Effector CD4-positive, alpha-beta T cell (primary cell): ENCODE results near the gene IZUMO4.
"Not testable (repeated sequence)": the region's sequence is repeated elsewhere in the genome, so short reads cannot be mapped to it uniquely, and the experiment has no call there.

Source experiments
- DNase-seq: peaks from one replicate; pipeline ENCODE4 v3.0.0-alpha.2; 2020

IZUMO4 gene

GRCh38 chr19:2129022-2129421 is 32.3 kb downstream of the IZUMO4 start:
- DNase-seq = no peak

DNA sequence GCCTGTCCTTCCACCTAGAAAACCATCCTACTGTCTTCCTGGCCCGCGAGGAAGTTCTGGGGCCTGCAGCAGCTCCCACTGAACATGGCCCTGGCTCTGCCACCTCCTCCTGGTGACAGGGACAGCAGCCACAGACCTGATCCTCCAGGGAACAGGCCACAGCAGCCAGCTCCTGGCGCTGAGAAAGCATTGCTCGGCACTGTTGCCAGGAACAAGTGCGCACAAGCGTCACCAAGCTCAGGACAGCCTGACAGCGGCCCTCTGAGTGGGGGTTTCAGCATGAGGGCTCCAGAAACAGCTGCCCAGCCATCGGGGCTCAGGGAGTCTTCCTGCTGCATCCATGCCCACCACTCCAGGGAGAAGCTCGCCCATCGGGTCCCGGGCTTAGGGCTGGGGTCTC is 32.8 kb downstream of the IZUMO4 start:
- no peak for DNase-seq

- no peak for DNase-seq
These were observed 33.4 kb downstream of the IZUMO4 start for GRCh38 chr19:2129892-2130770.

DNA sequence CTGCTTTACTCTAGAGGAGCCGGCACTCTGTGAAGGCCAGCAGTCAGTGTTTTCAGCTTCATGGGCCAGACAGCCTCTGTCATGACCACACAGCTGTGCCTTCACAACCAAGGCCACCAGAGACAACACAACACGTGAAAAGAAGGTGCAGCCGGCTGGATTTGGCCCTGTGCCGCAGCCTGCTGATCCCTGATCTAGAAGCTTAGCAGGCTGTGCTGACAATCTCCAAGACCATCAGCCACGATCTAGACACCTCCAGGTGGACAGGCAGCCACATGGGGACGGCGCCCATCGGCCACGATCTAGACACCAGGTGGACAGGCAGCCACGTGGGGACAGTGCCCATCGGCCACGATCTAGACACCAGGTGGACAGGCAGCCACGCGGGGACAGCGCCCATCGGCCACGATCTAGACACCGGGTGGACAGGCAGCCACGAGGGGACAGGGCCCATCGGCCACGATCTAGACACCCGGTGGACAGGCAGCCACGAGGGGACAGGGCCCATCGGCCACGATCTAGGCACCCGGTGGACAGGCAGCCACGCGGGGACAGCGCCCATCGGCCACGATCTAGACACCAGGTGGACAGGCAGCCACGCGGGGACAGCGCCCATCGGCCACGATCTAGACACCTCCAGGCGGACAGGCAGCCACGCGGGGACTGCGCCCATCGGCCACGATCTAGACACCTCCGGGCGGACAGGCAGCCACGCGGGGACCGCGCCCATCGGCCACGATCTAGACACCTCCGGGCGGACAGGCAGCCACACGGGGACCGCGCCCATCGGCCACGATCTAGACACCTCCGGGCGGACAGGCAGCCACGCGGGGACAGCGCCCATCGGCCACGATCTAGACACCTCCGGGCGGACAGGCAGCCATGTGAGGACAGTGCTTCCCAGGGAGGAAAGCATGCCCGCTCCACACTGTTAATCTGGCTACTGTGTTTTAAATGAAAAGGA is 34.6 kb downstream of the IZUMO4 start:
- DNase-seq = not testable (repeated sequence)

DNA sequence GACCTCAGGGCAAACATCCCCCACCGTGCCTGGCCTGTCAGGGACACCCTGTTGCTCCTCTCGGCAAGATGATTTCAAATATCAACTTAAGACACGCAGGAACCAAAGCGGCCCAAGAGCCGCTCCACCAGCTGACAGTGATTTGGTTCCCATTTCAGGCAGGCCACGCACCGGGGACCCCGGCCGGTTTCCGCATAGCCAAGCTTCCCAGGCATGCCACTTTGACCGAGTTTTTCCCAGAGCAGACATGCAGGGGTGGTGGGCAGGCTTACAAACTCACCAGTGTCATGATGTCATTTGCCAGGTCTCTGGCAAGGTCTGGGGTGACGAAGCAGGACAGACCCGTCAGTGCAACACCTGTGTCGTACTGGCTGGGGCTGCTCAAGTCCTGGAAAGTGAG is 35.5 kb downstream of the IZUMO4 start:
- DNase-seq = no peak

DNA sequence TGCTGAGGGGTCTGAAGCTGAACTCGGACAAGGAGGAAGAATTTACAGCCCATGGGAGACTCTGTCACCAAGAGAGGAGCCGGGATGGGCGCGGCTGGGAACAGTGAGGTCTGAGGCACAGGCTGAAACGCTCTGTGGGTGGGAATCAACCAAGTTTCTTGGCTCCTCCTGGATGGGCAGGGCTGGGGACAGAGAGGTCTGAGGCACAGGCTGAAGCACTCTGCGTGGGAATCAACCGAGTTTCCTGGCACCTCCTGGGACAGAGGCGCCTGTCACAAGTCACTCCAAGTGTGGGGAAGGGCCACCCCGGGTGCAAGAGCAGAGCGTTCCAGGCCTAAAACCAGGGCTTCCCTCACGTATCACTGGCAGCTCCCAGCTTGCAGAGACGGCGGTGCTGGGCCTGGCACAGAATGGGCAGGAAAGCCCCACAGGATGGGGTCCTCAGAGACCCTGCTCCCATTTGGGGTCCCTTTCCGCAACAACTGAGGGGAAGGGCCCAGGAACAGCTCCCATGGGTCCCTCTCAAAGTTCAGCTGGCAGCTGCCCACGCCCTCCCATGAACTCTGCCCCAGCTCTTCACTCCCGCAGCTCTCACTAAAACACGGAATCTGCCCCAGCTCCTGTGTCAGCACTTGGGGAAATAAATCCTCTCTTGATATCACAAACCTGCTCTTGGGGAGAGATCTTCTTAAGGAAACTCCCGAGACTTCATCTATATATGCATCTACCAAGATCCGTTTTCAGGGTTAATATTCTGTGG is 36.2 kb downstream of the IZUMO4 start:
- no peak for DNase-seq

DNA sequence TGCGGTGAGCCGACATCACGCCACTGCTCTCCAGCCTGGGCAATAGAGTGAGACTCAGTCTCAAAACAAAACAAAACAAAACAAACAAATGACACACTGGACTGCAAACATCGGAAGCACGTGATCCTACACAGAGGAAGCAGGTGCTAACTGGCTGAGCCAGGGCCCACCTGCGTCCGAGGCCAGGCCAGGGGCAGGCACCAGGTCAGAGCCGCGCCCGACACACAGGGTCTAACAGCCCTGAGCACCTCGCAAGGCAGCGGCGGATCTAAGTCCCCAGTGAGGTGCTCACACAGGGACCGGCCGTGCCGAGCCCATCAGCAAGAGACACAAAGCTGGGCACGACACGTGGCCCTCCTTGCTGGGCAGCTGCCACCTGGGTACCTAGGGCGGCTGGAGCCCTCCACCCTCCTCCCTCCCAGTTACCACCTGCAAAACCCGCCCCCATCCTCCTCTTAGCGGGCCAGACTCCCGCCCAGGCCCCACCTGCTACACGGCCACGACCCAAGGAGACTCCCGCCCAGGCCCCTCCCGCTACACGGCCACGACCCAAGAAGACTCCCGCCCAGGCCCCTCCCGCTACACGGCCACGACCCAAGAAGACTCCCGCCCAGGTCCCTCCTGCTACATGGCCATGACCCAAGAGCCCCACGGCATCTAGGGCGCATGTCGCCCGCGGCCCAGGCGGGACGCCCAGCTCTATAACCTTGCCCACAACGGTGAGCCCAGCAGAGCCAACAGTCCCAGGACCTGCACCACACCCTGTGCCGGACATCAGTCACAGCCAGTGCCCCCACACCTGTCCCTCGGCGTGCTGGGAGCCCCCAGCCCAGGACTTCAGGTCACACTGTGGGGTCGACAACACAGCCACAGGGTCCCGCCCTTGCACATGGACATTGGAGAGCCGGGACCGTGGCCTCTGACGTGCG is 39.0 kb downstream of the IZUMO4 start:
- DNase-seq = no peak

DNA sequence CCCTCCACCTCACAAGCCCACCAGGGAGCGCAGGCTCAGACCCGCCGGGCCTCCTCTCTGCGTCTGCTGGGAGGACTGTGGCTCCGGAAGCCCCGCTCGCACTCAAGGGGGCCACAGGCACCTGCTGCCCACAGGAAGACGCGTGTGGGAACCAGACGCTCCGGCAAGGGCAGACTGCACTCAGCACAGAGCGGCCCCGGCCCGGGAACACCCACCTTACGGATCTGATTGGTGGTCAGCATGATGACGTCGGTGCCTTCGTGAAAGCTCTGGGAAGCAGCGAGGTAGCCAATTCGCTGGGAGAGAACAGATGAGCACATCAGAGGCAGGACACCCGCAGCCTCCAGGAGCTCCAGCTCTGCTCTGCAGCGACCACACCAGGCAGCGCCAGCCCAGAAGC is 40.1 kb downstream of the IZUMO4 start:
- no peak for DNase-seq

DNA sequence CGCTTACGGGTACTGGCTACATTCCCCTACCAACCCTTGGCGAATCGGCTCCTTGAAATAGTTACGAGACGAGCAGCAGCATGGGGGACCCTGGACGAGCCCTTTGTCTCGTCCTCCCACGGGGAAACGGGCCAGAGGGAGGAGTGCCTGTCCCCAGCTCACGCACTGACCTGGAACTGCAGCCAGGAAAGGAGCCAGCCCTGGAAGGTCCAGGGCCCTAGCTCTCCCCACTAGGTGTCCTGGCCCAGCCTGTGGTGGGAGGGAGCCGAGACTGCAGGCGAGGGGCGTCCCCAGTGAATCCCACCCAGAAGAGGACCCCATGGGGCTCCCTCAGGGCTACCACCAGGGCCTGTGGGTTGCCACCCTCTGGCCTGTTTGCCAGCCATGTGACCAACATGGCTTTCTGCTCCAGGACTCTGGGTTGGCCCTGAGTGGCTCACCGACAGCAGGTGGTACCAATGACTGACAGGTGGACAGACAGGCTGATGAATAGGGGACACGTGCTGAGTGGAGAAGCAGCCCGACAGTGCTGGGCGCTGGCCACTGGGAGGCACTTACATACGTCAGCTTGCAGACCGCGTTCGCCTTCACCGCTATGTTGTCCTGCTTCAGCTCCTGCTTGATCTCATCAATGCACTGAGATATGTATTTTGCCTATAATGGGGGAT is 41.5 kb downstream of the IZUMO4 start:
- DNase-seq = no peak

- DNase-seq = no peak
These were observed 42.8 kb downstream of the IZUMO4 start for GRCh38 chr19:2139385-2140137.

DNA sequence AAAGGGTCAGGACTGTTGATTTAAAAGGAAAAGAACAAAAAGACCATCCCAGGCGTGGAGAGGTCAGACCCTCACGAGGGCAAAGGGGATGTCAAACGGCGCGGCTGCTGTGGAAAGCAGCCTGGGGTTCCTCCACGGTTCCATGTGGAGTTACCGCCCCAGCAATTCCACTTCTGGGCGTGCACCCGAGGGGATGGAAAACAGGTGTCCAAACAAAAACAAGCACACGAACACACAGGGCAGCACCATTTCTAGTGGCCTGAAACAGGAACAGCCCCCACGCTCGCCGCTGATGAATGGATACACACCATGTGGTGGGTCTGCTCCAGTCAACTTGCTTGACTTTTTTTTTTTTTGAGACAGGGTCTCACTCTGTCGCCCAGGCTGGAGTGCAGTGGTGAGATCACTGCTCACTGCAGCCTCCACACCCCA is 43.4 kb downstream of the IZUMO4 start:
- DNase-seq = no peak

DNA sequence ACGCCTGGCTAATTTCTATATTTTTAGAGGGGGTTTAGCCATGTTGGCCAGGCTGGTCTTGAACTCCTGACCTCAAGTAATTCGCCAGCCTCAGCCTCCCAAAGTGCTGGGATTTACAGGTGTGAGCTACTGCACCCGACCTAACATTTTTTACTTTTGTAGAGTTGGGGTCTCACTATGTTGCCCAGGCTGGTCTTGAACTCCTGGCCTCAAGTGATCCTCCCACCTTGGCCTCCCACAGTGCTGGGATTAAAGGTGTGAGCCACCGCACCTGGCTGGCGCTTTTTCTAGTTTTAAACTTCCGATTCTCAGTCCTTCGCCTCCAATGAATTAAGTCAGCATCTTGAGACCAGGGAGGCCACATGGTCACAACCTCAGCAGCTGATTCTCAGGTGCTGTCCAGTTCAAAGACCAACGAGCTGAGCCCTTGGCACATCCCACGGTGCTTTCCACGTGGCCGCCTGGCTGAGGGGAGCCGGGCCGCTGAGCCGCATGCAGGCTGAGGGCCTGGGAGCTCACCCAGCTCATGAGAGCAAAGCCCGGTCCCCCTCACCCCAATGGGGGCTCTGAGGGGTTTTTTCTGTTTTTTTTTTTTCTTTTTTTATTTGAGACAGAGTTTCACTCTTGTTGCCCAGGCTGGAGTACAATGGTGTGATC is 45.6 kb downstream of the IZUMO4 start:
- no peak for DNase-seq

- DNase-seq = no peak
These were observed 47.5 kb downstream of the IZUMO4 start for GRCh38 chr19:2144190-2144589.

DNA sequence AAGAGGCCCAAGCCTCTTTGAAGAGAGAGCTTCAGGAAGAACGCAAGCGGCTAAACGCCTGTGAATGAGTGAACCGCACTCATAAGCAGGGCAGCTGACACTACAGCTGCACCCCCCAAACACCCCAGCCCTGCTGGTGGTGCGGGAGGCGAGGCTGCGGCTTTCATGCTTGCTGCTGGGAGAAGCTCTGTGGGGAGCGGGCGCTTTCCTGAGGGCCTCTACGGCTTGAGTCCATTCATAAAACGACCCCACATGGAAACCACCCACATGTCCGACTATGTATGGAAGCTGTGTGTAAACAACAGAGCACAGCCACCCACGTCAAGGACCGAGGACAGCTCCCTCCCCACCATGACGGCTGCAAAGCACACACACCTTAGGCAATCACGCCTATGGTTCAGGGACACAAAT is 49.1 kb downstream of the IZUMO4 start:
- DNase-seq = no peak

DNA sequence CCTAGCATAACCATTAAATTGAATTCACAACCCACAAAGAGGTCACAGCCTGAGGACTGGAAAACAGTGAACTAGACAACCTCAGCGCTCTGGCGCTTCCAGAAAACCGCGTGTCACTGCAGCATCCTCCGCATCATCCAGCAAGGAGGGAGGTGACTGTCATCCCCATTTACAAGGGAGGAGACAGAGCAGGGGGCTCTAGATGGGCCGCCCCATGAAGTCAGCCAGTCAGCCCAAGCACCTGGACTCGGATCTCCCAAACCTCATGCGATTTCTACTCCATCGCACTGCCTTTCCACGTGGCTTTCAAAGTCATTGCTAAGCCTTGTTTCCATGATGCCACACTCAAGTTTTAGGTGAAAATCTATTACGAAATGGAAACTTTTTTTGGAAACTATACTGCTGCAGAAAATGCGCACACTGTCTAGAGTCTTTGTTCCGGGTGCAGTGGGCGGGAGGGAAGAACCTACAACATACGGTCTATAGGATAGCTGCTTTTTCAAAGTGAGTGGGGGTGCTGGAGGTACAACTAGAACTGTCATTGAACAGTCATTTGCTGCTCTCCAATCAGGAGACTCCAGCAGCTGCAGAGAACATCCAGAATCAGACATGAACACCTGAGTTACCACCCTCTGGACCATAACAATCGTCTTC is 51.9 kb downstream of the IZUMO4 start:
- no peak for DNase-seq
